ENCODE measurements around the gene RPL21.
"Not testable (repeated sequence)": the region's sequence is repeated elsewhere in the genome, so short reads cannot be mapped to it uniquely, and the experiment has no call there.

Gene RPL21

GRCh38 chr13:27289011-27289665 lies 37.8 kb downstream of the RPL21 start:
- no peak for DNase-seq (ENCODE audit: low read depth in 2 of 2)

- DNase-seq (ENCODE audit: low read depth in 2 of 2) = no peak
Observed at GRCh38 chr13:27290715-27291114, 39.4 kb downstream of the RPL21 start.

GRCh38 chr13:27291967-27292366 lies 40.6 kb downstream of the RPL21 start:
- not testable (repeated sequence) for DNase-seq (ENCODE audit: low read depth in 2 of 2)

- no peak for DNase-seq (ENCODE audit: low read depth in 2 of 2)
Observed at GRCh38 chr13:27293076-27293691, 41.8 kb downstream of the RPL21 start.

- DNase-seq (ENCODE audit: low read depth in 2 of 2) = no peak
Observed at GRCh38 chr13:27293873-27294515, 42.6 kb downstream of the RPL21 start.

- DNase-seq (ENCODE audit: low read depth in 2 of 2) = peak in 1 of 2 donors; percentile 22
Observed at GRCh38 chr13:27295096-27295495, 43.7 kb downstream of the RPL21 start.

GRCh38 chr13:27295660-27296059 lies 44.3 kb downstream of the RPL21 start:
- no peak for DNase-seq (ENCODE audit: low read depth in 2 of 2)

GRCh38 chr13:27296496-27296895 lies 45.1 kb downstream of the RPL21 start:
- DNase-seq (ENCODE audit: low read depth in 2 of 2) = no peak

- no peak for DNase-seq (ENCODE audit: low read depth in 2 of 2)
Observed at GRCh38 chr13:27298849-27299248, 47.5 kb downstream of the RPL21 start.

- DNase-seq (ENCODE audit: low read depth in 2 of 2) = not testable (repeated sequence)
Observed at GRCh38 chr13:27300406-27300805, 49.0 kb downstream of the RPL21 start.

- no peak for DNase-seq (ENCODE audit: low read depth in 2 of 2)
Observed at GRCh38 chr13:27300941-27301586, 49.7 kb downstream of the RPL21 start.

GRCh38 chr13:27302643-27303262 lies 51.4 kb downstream of the RPL21 start:
- no peak for DNase-seq (ENCODE audit: low read depth in 2 of 2)

- no peak for DNase-seq (ENCODE audit: low read depth in 2 of 2)
Observed at GRCh38 chr13:27304099-27304498, 52.7 kb downstream of the RPL21 start.

GRCh38 chr13:27304611-27305010 lies 53.3 kb downstream of the RPL21 start:
- no peak for DNase-seq (ENCODE audit: low read depth in 2 of 2)

Data from stimulated activated CD4-positive, alpha-beta T cell treated with anti-CD3 and anti-CD28 coated beads, Interleukin-1b, Interleukin-23, amount 100 ng/mL, for 1 hour (primary cell).